ENCODE data around the gene RILP. TPM values are rescaled to one million over a fixed set of nuclear protein-coding genes. Genes with fewer than 3 reads are reported as not detected.

Gene RILP
- total and polyA plus RNA-seq, 2 of the 4 experiments (the other 2 are of a cell fraction) = 3.9 to 6.0 TPM

DNA sequence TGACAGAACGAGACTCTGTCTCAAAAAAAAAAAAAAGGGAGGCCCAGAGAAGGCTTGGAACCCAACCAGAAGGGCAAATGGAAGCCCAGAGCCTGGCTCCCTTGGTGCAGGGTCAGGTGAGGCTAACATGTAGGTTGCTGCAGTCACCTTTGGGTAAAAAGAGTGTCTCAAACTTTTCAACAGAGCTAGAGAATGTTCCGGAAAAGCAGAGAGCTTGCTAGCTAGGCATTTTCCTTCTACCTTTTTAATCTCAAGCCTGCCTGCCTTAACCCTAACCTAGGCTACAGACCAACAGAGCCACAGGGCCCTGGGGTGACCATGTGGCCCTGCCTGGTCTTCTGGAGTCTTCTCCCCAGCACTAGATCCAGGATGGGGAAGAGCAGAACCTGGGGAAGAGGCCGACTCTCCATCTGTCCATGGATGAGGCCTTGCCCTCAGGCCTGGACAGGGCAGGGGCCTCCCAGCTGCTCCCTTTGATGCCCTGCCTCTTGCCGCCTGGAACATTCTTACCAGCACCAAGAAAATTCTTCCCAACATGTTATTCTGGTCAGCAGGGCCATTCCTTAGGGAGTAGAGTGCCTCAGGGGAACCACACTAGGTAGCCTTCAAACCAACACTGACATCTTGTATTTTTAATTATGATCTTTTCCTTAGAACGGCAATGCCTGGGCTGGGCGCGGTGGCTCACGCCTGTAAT is 51.1 kb downstream of the RILP start:
- H2AFZ ChIP-seq (replicated peaks; ENCODE audit: low read length, poor library complexity) = no peak overlapping the region
- H3K27me3 ChIP-seq (ENCODE audit: control insufficient read depth, insufficient read depth, low read length) = no peaks in the 10 kb centered on the region
- no peak overlapping the region for H3K23ac ChIP-seq (ENCODE audit: low read depth, low read length)
- H2BK120ac ChIP-seq (ENCODE audit: low read depth, low read length) = no peak overlapping the region
- H4K20me1 ChIP-seq (ENCODE audit: insufficient read depth, low read length) = no peaks in the 10 kb centered on the region; the same call in 1 of the 2 replicates
- H3K18ac ChIP-seq (ENCODE audit: low read depth, low read length) = no peak overlapping the region
- in situ Hi-C loops (cut with MboI; ENCODE audit: low sequenced_read_pairs) (no loop called here), dilution Hi-C loops (cut with HindIII; ENCODE audit: low sequenced_read_pairs, unreplicated experiment) (no loop called here), intact Hi-C loops (cut with micrococcal nuclease) (no loop called here)
- BruUV-seq (replicated peaks) = no TSS peak
- H2BK5ac ChIP-seq (ENCODE audit: low read depth, low read length, poor library complexity, severe bottlenecking) = no peak overlapping the region
- peaks cover 8% of the 10 kb centered on the region; the same call in 1 of the 2 replicates for H3K9me3 ChIP-seq (ENCODE audit: control insufficient read depth, insufficient read depth, low read length)
- ATAC-seq (ENCODE audit: low read depth) = no peak
- H3K4me3 ChIP-seq (ENCODE audit: insufficient read depth, low read depth, low read length) = no peak overlapping the region
- H3K4ac ChIP-seq (ENCODE audit: low read depth, low read length) = no peak overlapping the region
- ChIA-PET POLR2A (ENCODE audit: unreplicated experiment) (no interaction called here), CTCF (interaction anchor here (0.6 kb wide), 1 partner anchor 19 kb away, joined by 3 read pairs; no protein-coding TSS in a partner anchor)
- DNase-seq = no peak
- H3K9ac ChIP-seq (ENCODE audit: low read depth, low read length) = no peak overlapping the region
- no peak overlapping the region for H4K91ac ChIP-seq (ENCODE audit: insufficient read depth, low read depth, low read length)
- H4K8ac ChIP-seq (ENCODE audit: low read depth in 2 of 2, low read length in 2 of 2) = no peak overlapping the region
- H3K4me2 ChIP-seq (ENCODE audit: low read depth, low read length) = no peak overlapping the region
- no peak overlapping the region for H2BK15ac ChIP-seq (ENCODE audit: low read depth, low read length)
- no peak overlapping the region for H3K56ac ChIP-seq (ENCODE audit: extremely low read depth, insufficient read depth, low read length)
- H3K79me1 ChIP-seq (ENCODE audit: low read depth in 1 of 2, low read length in 2 of 2) = no peaks in the 10 kb centered on the region
- no peak for TF ChIP-seq MAFK (IDR thresholded peaks at IDR 0.05; ENCODE audit: low read depth, low read length)
- TF ChIP-seq RAD21 (IDR thresholded peaks at IDR 0.05; ENCODE audit: low read length) = no peak
- no peak for TF ChIP-seq POLR2A (IDR thresholded peaks at IDR 0.05; ENCODE audit: low read depth, low read length)
- no peak for TF ChIP-seq FOS (IDR thresholded peaks at IDR 0.05; ENCODE audit: low read depth, low read length)
- TF ChIP-seq SMC3 (IDR thresholded peaks at IDR 0.05; ENCODE audit: low read depth, low read length) = no peak
- no peak for TF ChIP-seq CEBPB (IDR thresholded peaks at IDR 0.05; ENCODE audit: low read depth, low read length)
- no peak for TF ChIP-seq BHLHE40 (IDR thresholded peaks at IDR 0.05; ENCODE audit: low read depth, low read length)
- TF ChIP-seq RFX5 (IDR thresholded peaks at IDR 0.05; ENCODE audit: low read depth, low read length) = no peak
- TF ChIP-seq, protein P1, sequence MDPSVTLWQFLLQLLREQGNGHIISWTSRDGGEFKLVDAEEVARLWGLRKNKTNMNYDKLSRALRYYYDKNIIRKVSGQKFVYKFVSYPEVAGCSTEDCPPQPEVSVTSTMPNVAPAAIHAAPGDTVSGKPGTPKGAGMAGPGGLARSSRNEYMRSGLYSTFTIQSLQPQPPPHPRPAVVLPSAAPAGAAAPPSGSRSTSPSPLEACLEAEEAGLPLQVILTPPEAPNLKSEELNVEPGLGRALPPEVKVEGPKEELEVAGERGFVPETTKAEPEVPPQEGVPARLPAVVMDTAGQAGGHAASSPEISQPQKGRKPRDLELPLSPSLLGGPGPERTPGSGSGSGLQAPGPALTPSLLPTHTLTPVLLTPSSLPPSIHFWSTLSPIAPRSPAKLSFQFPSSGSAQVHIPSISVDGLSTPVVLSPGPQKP (IDR thresholded peaks at IDR 0.05; ENCODE audit: borderline replicate concordance, low read depth, low read length) = no peak
- no peak for TF ChIP-seq CHD1 (IDR thresholded peaks at IDR 0.05; ENCODE audit: low read depth, low read length)
- no peak for TF ChIP-seq NFE2L2 (IDR thresholded peaks at IDR 0.05; ENCODE audit: low read depth, low read length)
- TF ChIP-seq RCOR1 (IDR thresholded peaks at IDR 0.05; ENCODE audit: insufficient replicate concordance, low read length) = no peak
- no peak for TF ChIP-seq MAZ (IDR thresholded peaks at IDR 0.05; ENCODE audit: borderline replicate concordance, low read depth, low read length)
- no peak for TF ChIP-seq MXI1 (IDR thresholded peaks at IDR 0.05; ENCODE audit: borderline replicate concordance, low read depth, low read length)
- TF ChIP-seq, protein P2, sequence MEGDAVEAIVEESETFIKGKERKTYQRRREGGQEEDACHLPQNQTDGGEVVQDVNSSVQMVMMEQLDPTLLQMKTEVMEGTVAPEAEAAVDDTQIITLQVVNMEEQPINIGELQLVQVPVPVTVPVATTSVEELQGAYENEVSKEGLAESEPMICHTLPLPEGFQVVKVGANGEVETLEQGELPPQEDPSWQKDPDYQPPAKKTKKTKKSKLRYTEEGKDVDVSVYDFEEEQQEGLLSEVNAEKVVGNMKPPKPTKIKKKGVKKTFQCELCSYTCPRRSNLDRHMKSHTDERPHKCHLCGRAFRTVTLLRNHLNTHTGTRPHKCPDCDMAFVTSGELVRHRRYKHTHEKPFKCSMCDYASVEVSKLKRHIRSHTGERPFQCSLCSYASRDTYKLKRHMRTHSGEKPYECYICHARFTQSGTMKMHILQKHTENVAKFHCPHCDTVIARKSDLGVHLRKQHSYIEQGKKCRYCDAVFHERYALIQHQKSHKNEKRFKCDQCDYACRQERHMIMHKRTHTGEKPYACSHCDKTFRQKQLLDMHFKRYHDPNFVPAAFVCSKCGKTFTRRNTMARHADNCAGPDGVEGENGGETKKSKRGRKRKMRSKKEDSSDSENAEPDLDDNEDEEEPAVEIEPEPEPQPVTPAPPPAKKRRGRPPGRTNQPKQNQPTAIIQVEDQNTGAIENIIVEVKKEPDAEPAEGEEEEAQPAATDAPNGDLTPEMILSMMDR (conservative IDR thresholded peaks at IDR 0.05; ENCODE audit: low read depth, low read length) = no peak
- TF ChIP-seq, protein P3, sequence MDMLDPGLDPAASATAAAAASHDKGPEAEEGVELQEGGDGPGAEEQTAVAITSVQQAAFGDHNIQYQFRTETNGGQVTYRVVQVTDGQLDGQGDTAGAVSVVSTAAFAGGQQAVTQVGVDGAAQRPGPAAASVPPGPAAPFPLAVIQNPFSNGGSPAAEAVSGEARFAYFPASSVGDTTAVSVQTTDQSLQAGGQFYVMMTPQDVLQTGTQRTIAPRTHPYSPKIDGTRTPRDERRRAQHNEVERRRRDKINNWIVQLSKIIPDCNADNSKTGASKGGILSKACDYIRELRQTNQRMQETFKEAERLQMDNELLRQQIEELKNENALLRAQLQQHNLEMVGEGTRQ (IDR thresholded peaks at IDR 0.05; ENCODE audit: low read depth, low read length) = no peak
- H2AK5ac ChIP-seq (ENCODE audit: low read depth, low read length) = no peak overlapping the region
- H3K4me1 ChIP-seq (ENCODE audit: control insufficient read depth, insufficient read depth, low read length) = no peaks in the 10 kb centered on the region
- H4K5ac ChIP-seq (ENCODE audit: low read depth, low read length) = no peak overlapping the region
- no peak overlapping the region for H3K14ac ChIP-seq (replicated peaks; ENCODE audit: low read depth, low read length)
- no peaks in the 10 kb centered on the region for H3K9me1 ChIP-seq (ENCODE audit: insufficient read depth, low read length)
- H3K27ac ChIP-seq (ENCODE audit: insufficient read depth, low read length) = no peak overlapping the region
- 82% methylated on average over 5 of the region's 8 CpGs; no CpG with 5 or more reads in 1 of the 2 experiments for WGBS, 2 experiments (ENCODE audit: extremely low coverage in 2 of 2, insufficient read length in 1 of 2)
- no peak overlapping the region for H2AK9ac ChIP-seq (replicated peaks; ENCODE audit: low read depth, low read length, poor library complexity)
- no peak overlapping the region for H2BK20ac ChIP-seq (ENCODE audit: low read depth, low read length)
- H3K36me3 ChIP-seq (ENCODE audit: control insufficient read depth, insufficient read depth, low read length) = no peaks in the 10 kb centered on the region

All from IMR-90 (cell line).